Right cardiac atrium (tissue), 5 donors: ENCODE results near the gene ALDH16A1. TPM values are rescaled to one million over a fixed set of nuclear protein-coding genes. Genes with fewer than 3 reads are reported as not detected.
A peak's percentile ranks its signal among the peaks of the same experiment; 100 is the strongest.
"Not testable (repeated sequence)": the region's sequence is repeated elsewhere in the genome, so short reads cannot be mapped to it uniquely, and the experiment has no call there.

Experiments
- ATAC-seq, 2 donors: fragments of 200-7000 bp; cut with Tn5 transposase; one replicate each; pipeline versions ENCODE4 v1.8.0 to v1.9.1; 2020; ENCODE audit warnings: moderate library complexity in 2 of 2, mild to moderate bottlenecking in 1 of 2
- DNase-seq, 3 donors: peaks; one replicate each; pipeline ENCODE4 v3.0.0-alpha.2; 2020
- H3K27ac ChIP-seq: one replicate; pipeline ENCODE4 v1.5.1; 2013; ENCODE audit warnings: mild to moderate bottlenecking, low read length, control low read depth, moderate library complexity
- H3K27me3 ChIP-seq: one replicate; pipeline ENCODE4 v1.6.1; 2013; ENCODE audit not compliant: control insufficient read depth, insufficient read depth
- H3K4me1 ChIP-seq: one replicate; pipeline ENCODE4 v1.6.1; 2013; ENCODE audit warnings: low read length; ENCODE audit not compliant: control insufficient read depth, insufficient read depth
- H3K4me3 ChIP-seq: one replicate; pipeline ENCODE4 v1.5.1; 2013; ENCODE audit warnings: low read length, control low read depth
- H3K9me3 ChIP-seq: one replicate; pipeline ENCODE4 v1.6.1; 2013; ENCODE audit warnings: low read length; ENCODE audit not compliant: control insufficient read depth
- WGBS: extraction: QIAGEN DNeasy Blood & Tissue Kit; methylation state at CpG from one replicate; pipeline ENCODE4 v1.1.7; 2013; 5-methylcytosine and 5-hydroxymethylcytosine counted together
- intact Hi-C, 4 donors: fragments of 100-400 bp; cut with DNase I; formaldehyde crosslinking; loops; one replicate each; pipeline versions ENCODE4 v1.11.0 to v1.14.0; 2022 to 2023
- polyA plus RNA-seq: library from polyadenylated mRNA; stranded (reverse); fragments of 200-250 nt; gene quantifications from one replicate; pipeline ENCODE4 v1.2.3, GENCODE V29; 2013
- total RNA-seq, 4 donors: library from RNA; stranded (reverse); fragmentation: NEBNext Ultra II Directional; extraction: Animal tissue kit (Norgen Biotek cat#: 25700); gene quantifications; one replicate each; pipeline ENCODE4 v1.2.1, GENCODE V29; 2021
- donor health status: healthy with polysubstance abuse.
- donor health status: DM: no; HTN: yes; CAD: no.
- donor health status: DM: no; HTN: no; CAD: no.
- donor health status: DM: no; HTN: yes; CAD: no; lungs with severe emphysema.
- donor health status: DM: yes; HTN: yes; CAD: no.

ALDH16A1 gene
- total and polyA plus RNA-seq, 5 donors, result 9.3 to 17.7 (median 11.4) TPM

GRCh38 chr19:49465371-49465770 is 12.3 kb downstream of the ALDH16A1 start:
- Histone ChIP-seq H3K27me3 (no peaks in the 10 kb centered on the region), H3K4me1 (peaks cover 5% of the 10 kb centered on the region), H3K9me3 (no peaks in the 10 kb centered on the region), H3K27ac (no peak overlapping the region), H3K4me3 (no peak overlapping the region)
- no peak for ATAC-seq
- intact Hi-C loops, result no loop called here
- DNase-seq, result no peak
- WGBS, result 89% methylated on average over 3 of the region's 3 CpGs

GRCh38 chr19:49468199-49468598 is 15.2 kb downstream of the ALDH16A1 start:
- ATAC-seq, result peak in 1 of 2 donors; percentile 7

GRCh38 chr19:49468746-49469447 is 15.9 kb downstream of the ALDH16A1 start:
- Histone ChIP-seq H3K4me1 (peaks cover 5% of the 10 kb centered on the region), H3K27ac (peak overlapping the region; percentile 71), H3K4me3 (no peak overlapping the region), H3K27me3 (no peaks in the 10 kb centered on the region), H3K9me3 (no peaks in the 10 kb centered on the region)
- ATAC-seq (peak; percentile 89 to 94), DNase-seq (peak; percentile 90 to 94 (median 93))
- intact Hi-C loops, result no loop called here
- 42% methylated on average over 15 of the region's 15 CpGs for WGBS

More at GRCh38 chr19:49468199-49468598, 15.2 kb downstream of the ALDH16A1 start:
- WGBS, result 90% methylated on average over 19 of the region's 19 CpGs
- Histone ChIP-seq H3K9me3 (no peaks in the 10 kb centered on the region), H3K27ac (peak overlapping the region; percentile 23), H3K4me3 (no peak overlapping the region), H3K27me3 (no peaks in the 10 kb centered on the region), H3K4me1 (peaks cover 5% of the 10 kb centered on the region)
- intact Hi-C loops, result no loop called here
- peak in 2 of 3 donors; percentile 62 to 75 for DNase-seq

GRCh38 chr19:49469828-49470614 is 17.0 kb downstream of the ALDH16A1 start:
- DNase-seq (peak in 2 of 3 donors; percentile 71 to 74), ATAC-seq (no peak)
- no peaks in the 10 kb centered on the region for H3K27me3 ChIP-seq
- intact Hi-C loops, result no loop called here
- no peak overlapping the region for H3K4me3 ChIP-seq
- peak overlapping the region; percentile 21 for H3K27ac ChIP-seq
- 85% methylated on average over 25 of the region's 25 CpGs for WGBS
- H3K9me3 ChIP-seq, result no peaks in the 10 kb centered on the region
- peaks cover 5% of the 10 kb centered on the region for H3K4me1 ChIP-seq

GRCh38 chr19:49470615-49470978 is 17.6 kb downstream of the ALDH16A1 start:
- H3K27me3 ChIP-seq, result no peaks in the 10 kb centered on the region
- H3K27ac ChIP-seq, result no peak overlapping the region
- no peaks in the 10 kb centered on the region for H3K9me3 ChIP-seq
- intact Hi-C loops, result no loop called here
- DNase-seq (peak in 1 of 3 donors; percentile 74), ATAC-seq (no peak)
- WGBS, result 73% methylated on average over 8 of the region's 8 CpGs
- peaks cover 5% of the 10 kb centered on the region for H3K4me1 ChIP-seq
- no peak overlapping the region for H3K4me3 ChIP-seq

- no peak overlapping the region for H3K4me3 ChIP-seq
- no peak for ATAC-seq
- 67% methylated on average over 9 of the region's 9 CpGs for WGBS
- no peaks in the 10 kb centered on the region for H3K27me3 ChIP-seq
- no peak overlapping the region for H3K27ac ChIP-seq
- H3K4me1 ChIP-seq, result peaks cover 5% of the 10 kb centered on the region
- no peaks in the 10 kb centered on the region for H3K9me3 ChIP-seq
- intact Hi-C loops, result no loop called here
- DNase-seq, result no peak
These were observed 19.9 kb downstream of the ALDH16A1 start for GRCh38 chr19:49472936-49473335.

GRCh38 chr19:49473501-49473867 is 20.5 kb downstream of the ALDH16A1 start:
- intact Hi-C loops, H3K4me1 ChIP-seq, ATAC-seq, H3K9me3 ChIP-seq, DNase-seq, H3K27me3 ChIP-seq: not testable (repeated sequence)
- WGBS, result 69% methylated on average over 9 of the region's 9 CpGs
- Histone ChIP-seq H3K27ac (peak overlapping the region; percentile 17), H3K4me3 (peak overlapping the region; percentile 47)

GRCh38 chr19:49473868-49474541 is 21.0 kb downstream of the ALDH16A1 start, which contains the start of gene FLT3LG:
FLT3LG (plus strand) TSS chr19:49474215; CDS start chr19:49474640, 425 bp downstream.
- H3K27ac ChIP-seq, result peak within 1 kb of the TSS; percentile 71
- H3K27me3 ChIP-seq, result no peaks in the 10 kb centered on the region
- WGBS, result 1% methylated on average over 33 of the region's 33 CpGs
- ATAC-seq, result peak; percentile 72 to 75
- peak; percentile 77 to 91 (median 91) for DNase-seq
- H3K9me3 ChIP-seq, result no peaks in the 10 kb centered on the region
- intact Hi-C loops, result loop anchor here in 2 of 4 donors (2.0 kb wide), 1 partner anchor 73 kb away; no protein-coding TSS in a partner anchor
- H3K4me3 ChIP-seq, result peak within 1 kb of the TSS; percentile 47
- no peaks in the 10 kb centered on the region for H3K4me1 ChIP-seq

GRCh38 chr19:49474542-49474924 is 21.5 kb downstream of the ALDH16A1 start:
- WGBS, result 7% methylated on average over 11 of the region's 11 CpGs
- Histone ChIP-seq H3K9me3 (no peaks in the 10 kb centered on the region), H3K27ac (peak overlapping the region; percentile 71), H3K4me1 (no peaks in the 10 kb centered on the region), H3K27me3 (no peaks in the 10 kb centered on the region), H3K4me3 (peak overlapping the region; percentile 47)
- DNase-seq (peak in 1 of 3 donors; percentile 67), ATAC-seq (no peak)
- intact Hi-C loops, result loop anchor here in 2 of 4 donors (2.0 kb wide), 1 partner anchor 72 kb away; no protein-coding TSS in a partner anchor

GRCh38 chr19:49475191-49475917 is 22.3 kb downstream of the ALDH16A1 start:
- 65% methylated on average over 15 of the region's 15 CpGs for WGBS
- intact Hi-C loops, result loop anchor here in 2 of 4 donors (2.0 kb wide), 1 partner anchor 71 kb away; no protein-coding TSS in a partner anchor
- no peak overlapping the region for H3K4me3 ChIP-seq

More at GRCh38 chr19:49475191-49475917, 22.3 kb downstream of the ALDH16A1 start:
- Histone ChIP-seq H3K9me3 (no peaks in the 10 kb centered on the region), H3K27ac (no peak overlapping the region), H3K27me3 (no peaks in the 10 kb centered on the region), H3K4me1 (no peaks in the 10 kb centered on the region)
- ATAC-seq, result no peak
- no peak for DNase-seq
